NT2/D1 (cell line): Measurements from ENCODE around the gene TFDP2.
"Not testable (repeated sequence)": the region's sequence is repeated elsewhere in the genome, so short reads cannot be mapped to it uniquely, and the experiment has no call there.

Experiments
- DNase-seq: peaks from one replicate; pipeline ENCODE4 v3.0.0-alpha.2; 2011; ENCODE audit warnings: low read depth, low spot score
- H3K27me3 ChIP-seq: 2 replicates; pipeline ENCODE4 v1.6.0; 2011; ENCODE audit warnings: mild to moderate bottlenecking; ENCODE audit not compliant: insufficient read length, insufficient read depth
- H3K36me3 ChIP-seq: 2 replicates; pipeline ENCODE4 v1.6.1; 2011; ENCODE audit warnings: mild to moderate bottlenecking, low read length, mixed read lengths; ENCODE audit not compliant: insufficient read depth, insufficient read length
- H3K4me1 ChIP-seq: 2 replicates; pipeline ENCODE4 v1.5.1; 2011; ENCODE audit not compliant: insufficient read depth, insufficient read length
- H3K4me3 ChIP-seq: 2 replicates; pipeline ENCODE4 v1.5.1; 2011; ENCODE audit warnings: low read depth; ENCODE audit not compliant: insufficient read length
- H3K9ac ChIP-seq: 2 replicates; pipeline ENCODE4 v1.6.0; 2011; ENCODE audit warnings: low read depth; ENCODE audit not compliant: insufficient read length
- H3K9me3 ChIP-seq: 2 replicates; pipeline ENCODE4 v1.5.1; 2011; ENCODE audit warnings: mild to moderate bottlenecking, low read length; ENCODE audit not compliant: insufficient read depth
- SUZ12 ChIP-seq: IDR thresholded peaks from 2 replicates; pipeline ENCODE4 v1.6.1; 2011; ENCODE audit not compliant: insufficient read length, insufficient read depth; ENCODE audit errors: extremely low read depth
- YY1 ChIP-seq: IDR thresholded peaks from 2 replicates; pipeline ENCODE4 v1.6.1; 2011; ENCODE audit not compliant: insufficient read length, insufficient read depth
- ZNF274 ChIP-seq: IDR thresholded peaks from 2 replicates; pipeline ENCODE4 v1.6.1; 2011; ENCODE audit warnings: mild to moderate bottlenecking, low read depth, low read length

TFDP2 gene

GRCh38 chr3:142013993-142014392, 135.4 kb downstream of the TFDP2 start:
- H3K36me3 ChIP-seq: no peaks in the 10 kb centered on the region
- no peaks in the 10 kb centered on the region for H3K27me3 ChIP-seq
- DNase-seq: no peak
- TF ChIP-seq SUZ12 (no peak), YY1 (no peak)
- H3K9me3 ChIP-seq: no peaks in the 10 kb centered on the region
- H3K4me1 ChIP-seq: no peaks in the 10 kb centered on the region
- H3K9ac ChIP-seq: no peak overlapping the region
- no peak overlapping the region for H3K4me3 ChIP-seq

GRCh38 chr3:142013326-142013980, 135.9 kb downstream of the TFDP2 start:
- H3K27me3 ChIP-seq: no peaks in the 10 kb centered on the region
- H3K4me3 ChIP-seq: no peak overlapping the region
- no peaks in the 10 kb centered on the region for H3K4me1 ChIP-seq
- H3K9me3 ChIP-seq: no peaks in the 10 kb centered on the region
- H3K36me3 ChIP-seq: no peaks in the 10 kb centered on the region
- no peak overlapping the region for H3K9ac ChIP-seq
- TF ChIP-seq YY1: no peak
- no peak for TF ChIP-seq ZNF274
- no peak for TF ChIP-seq SUZ12
- DNase-seq: no peak

- Histone ChIP-seq H3K27me3 (no peaks in the 10 kb centered on the region), H3K9ac (no peak overlapping the region), H3K9me3 (no peaks in the 10 kb centered on the region), H3K4me1 (no peaks in the 10 kb centered on the region), H3K36me3 (no peaks in the 10 kb centered on the region), H3K4me3 (no peak overlapping the region)
- TF ChIP-seq SUZ12 (no peak), YY1 (no peak), ZNF274 (no peak)
- no peak for DNase-seq
These were observed 140.3 kb downstream of the TFDP2 start for GRCh38 chr3:142009029-142009428.

GRCh38 chr3:142007710-142008399, 141.5 kb downstream of the TFDP2 start:
- TF ChIP-seq ZNF274: no peak
- TF ChIP-seq SUZ12: no peak
- TF ChIP-seq YY1: no peak
- DNase-seq: no peak

GRCh38 chr3:142004957-142005356, 144.4 kb downstream of the TFDP2 start:
- DNase-seq, H3K9ac ChIP-seq, H3K27me3 ChIP-seq, H3K36me3 ChIP-seq, H3K9me3 ChIP-seq, H3K4me1 ChIP-seq, H3K4me3 ChIP-seq: not testable (repeated sequence)

More at GRCh38 chr3:142007710-142008399, 141.5 kb downstream of the TFDP2 start:
- no peaks in the 10 kb centered on the region for H3K4me1 ChIP-seq
- H3K9me3 ChIP-seq: no peaks in the 10 kb centered on the region
- no peaks in the 10 kb centered on the region for H3K36me3 ChIP-seq
- H3K27me3 ChIP-seq: no peaks in the 10 kb centered on the region
- no peak overlapping the region for H3K9ac ChIP-seq
- no peak overlapping the region for H3K4me3 ChIP-seq

- H3K9me3 ChIP-seq: no peaks in the 10 kb centered on the region
- TF ChIP-seq ZNF274: no peak
- no peak for TF ChIP-seq YY1
- TF ChIP-seq SUZ12: no peak
- H3K9ac ChIP-seq: no peak overlapping the region
- H3K4me1 ChIP-seq: no peaks in the 10 kb centered on the region
- H3K27me3 ChIP-seq: no peaks in the 10 kb centered on the region
- no peak for DNase-seq
- H3K36me3 ChIP-seq: peaks cover 2% of the 10 kb centered on the region
- H3K4me3 ChIP-seq: no peak overlapping the region
These were observed 145.3 kb downstream of the TFDP2 start for GRCh38 chr3:142004025-142004424.

GRCh38 chr3:142003291-142003690, 146.1 kb downstream of the TFDP2 start:
- H3K27me3 ChIP-seq: no peaks in the 10 kb centered on the region

More at GRCh38 chr3:142003291-142003690, 146.1 kb downstream of the TFDP2 start:
- no peak overlapping the region for H3K4me3 ChIP-seq
- H3K36me3 ChIP-seq: peaks cover 2% of the 10 kb centered on the region
- H3K9ac ChIP-seq: no peak overlapping the region
- no peak for TF ChIP-seq ZNF274
- no peak for TF ChIP-seq SUZ12
- no peak for TF ChIP-seq YY1
- DNase-seq: no peak
- H3K4me1 ChIP-seq: no peaks in the 10 kb centered on the region
- H3K9me3 ChIP-seq: no peaks in the 10 kb centered on the region
